ENCODE data around the gene AIP. TPM values are rescaled to one million over a fixed set of nuclear protein-coding genes. Genes with fewer than 3 reads are reported as not detected.

The AIP gene
- total and polyA plus RNA-seq, 3 donors from 2014 or later: 34.6 to 61.7 (median 60.7) TPM

DNA sequence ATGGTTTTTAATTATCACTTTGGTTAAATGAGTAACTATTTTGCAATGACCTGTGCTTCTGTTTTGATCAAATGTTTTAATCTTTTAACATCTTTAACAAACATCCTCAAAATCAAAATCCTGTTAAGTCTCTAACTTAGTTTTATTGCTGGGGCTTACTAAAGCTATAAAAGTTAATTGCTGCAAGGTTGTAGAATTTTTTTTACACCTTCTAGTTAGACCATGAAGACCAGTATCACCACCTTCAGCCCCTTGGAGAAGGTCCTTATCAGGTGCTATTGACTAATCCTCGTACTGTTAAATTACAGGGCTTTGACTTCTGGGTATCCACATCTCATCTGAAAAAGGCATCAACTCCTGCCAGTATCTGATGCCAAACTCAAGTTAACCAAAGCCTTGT lies 52.7 kb downstream of the AIP start:
- H3K4me3 ChIP-seq: no peak overlapping the region
- WGBS, 2 donors: 85 to 94% methylated on average over 1 of the region's 1 CpG
- TF ChIP-seq, protein P1, sequence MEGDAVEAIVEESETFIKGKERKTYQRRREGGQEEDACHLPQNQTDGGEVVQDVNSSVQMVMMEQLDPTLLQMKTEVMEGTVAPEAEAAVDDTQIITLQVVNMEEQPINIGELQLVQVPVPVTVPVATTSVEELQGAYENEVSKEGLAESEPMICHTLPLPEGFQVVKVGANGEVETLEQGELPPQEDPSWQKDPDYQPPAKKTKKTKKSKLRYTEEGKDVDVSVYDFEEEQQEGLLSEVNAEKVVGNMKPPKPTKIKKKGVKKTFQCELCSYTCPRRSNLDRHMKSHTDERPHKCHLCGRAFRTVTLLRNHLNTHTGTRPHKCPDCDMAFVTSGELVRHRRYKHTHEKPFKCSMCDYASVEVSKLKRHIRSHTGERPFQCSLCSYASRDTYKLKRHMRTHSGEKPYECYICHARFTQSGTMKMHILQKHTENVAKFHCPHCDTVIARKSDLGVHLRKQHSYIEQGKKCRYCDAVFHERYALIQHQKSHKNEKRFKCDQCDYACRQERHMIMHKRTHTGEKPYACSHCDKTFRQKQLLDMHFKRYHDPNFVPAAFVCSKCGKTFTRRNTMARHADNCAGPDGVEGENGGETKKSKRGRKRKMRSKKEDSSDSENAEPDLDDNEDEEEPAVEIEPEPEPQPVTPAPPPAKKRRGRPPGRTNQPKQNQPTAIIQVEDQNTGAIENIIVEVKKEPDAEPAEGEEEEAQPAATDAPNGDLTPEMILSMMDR (IDR thresholded peaks at IDR 0.05): no peak
- TF ChIP-seq POLR2A (IDR thresholded peaks at IDR 0.05): no peak

DNA sequence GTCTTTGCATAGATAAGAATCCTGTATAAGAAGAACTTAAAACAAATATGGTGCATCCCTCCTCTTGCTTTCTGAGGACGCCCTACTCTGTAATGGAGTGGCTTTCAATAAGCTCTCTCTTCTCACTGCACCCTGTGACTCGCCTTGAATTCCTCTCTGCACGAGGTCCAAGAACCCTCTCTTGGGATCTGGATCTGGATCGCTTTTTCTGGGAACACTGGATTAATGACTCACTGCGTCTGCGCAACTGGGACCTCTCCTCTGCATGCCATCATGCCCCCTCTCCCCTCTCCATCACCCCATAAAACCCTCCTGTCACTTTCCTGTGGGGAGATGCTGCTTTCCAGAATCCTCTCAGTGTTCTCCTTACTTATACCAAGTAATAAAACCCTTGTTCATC lies 55.5 kb downstream of the AIP start:
- no peak for TF ChIP-seq POLR2A (IDR thresholded peaks at IDR 0.05)
- TF ChIP-seq, protein P1 (IDR thresholded peaks at IDR 0.05): no peak
- no peak for DNase-seq
- Histone ChIP-seq H3K27ac (no peak overlapping the region), H3K27me3 (no peaks in the 10 kb centered on the region), H3K4me1 (no peaks in the 10 kb centered on the region), H3K4me3 (no peak overlapping the region), H3K9me3 (no peaks in the 10 kb centered on the region), H3K36me3 (ENCODE audit: low read depth, missing control alignments) (no peaks in the 10 kb centered on the region)
- intact Hi-C loops (cut with DNase I; ENCODE audit: low total_unique reads): no loop called here
- WGBS, 2 donors: 76% methylated on average over 6 of the region's 6 CpGs

More for the DNA sequence above, 52.7 kb downstream of the AIP start:
- Histone ChIP-seq H3K27ac (no peak overlapping the region), H3K27me3 (no peaks in the 10 kb centered on the region), H3K4me1 (no peaks in the 10 kb centered on the region), H3K9me3 (no peaks in the 10 kb centered on the region), H3K36me3 (ENCODE audit: low read depth, missing control alignments) (no peaks in the 10 kb centered on the region)
- no peak for DNase-seq
- intact Hi-C loops (cut with DNase I; ENCODE audit: low total_unique reads): no loop called here

DNA sequence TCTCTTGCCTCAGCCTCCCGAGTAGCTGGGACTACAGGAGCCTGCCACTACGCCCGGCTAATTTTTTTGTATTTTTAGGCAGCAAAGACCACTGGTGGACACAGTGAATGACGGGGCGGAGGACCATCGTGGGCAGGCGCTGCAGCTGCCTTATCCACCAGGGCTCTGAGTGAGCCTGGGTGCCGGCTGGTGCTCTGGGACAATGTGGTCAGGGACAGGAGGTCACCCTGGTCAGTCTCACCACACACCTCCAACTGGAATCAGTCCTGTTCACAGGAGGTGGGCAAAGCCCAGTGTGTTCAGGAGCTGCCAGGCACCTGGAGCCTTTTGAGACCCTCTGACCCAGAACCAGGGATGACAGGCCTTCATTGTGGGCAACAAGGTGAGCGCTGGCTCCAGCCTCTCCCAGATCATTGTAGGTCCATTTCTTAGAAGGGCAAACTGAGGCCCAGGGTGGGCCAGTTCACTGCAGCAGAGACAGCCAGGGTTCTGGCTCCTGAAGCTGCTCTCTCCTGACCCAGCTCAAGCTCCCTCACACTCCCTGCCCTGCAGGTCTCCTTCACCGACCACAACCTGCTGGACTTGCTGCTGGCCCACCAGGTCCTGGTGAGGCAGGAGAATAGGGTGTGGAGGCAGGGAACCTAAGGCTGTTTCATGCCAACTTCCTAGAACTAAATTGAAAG lies 56.1 kb downstream of the AIP start:
- Histone ChIP-seq H3K36me3 (ENCODE audit: low read depth, missing control alignments) (no peaks in the 10 kb centered on the region), H3K27ac (no peak overlapping the region), H3K9me3 (no peaks in the 10 kb centered on the region), H3K4me3 (no peak overlapping the region), H3K4me1 (no peaks in the 10 kb centered on the region), H3K27me3 (no peaks in the 10 kb centered on the region)
- WGBS, 2 donors: 90 to 94% methylated on average over 9 to 10 of the region's 10 CpGs
- no peak for DNase-seq
- TF ChIP-seq, protein P1 (IDR thresholded peaks at IDR 0.05): no peak
- TF ChIP-seq POLR2A (IDR thresholded peaks at IDR 0.05): no peak
- intact Hi-C loops (cut with DNase I; ENCODE audit: low total_unique reads): no loop called here

DNA sequence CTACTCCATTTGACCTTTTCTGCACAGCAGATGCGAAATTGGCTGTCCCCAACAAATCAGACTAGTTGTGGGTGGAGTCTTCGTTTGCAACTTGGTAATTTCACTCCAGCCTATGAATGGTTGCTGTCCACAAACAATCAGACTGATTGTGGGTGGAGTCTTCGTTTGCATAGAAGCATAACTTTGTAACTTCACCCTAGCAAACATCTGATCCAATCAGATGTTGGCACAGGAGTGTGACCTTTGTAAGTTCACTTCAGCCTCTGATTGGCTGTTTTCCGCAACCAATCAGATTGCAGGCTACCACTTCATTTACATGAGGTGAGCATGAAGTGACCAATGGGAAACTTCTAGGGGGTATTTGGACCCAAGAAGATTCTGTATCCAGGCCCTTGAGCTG lies 56.7 kb downstream of the AIP start:
- H3K4me3 ChIP-seq: no peak overlapping the region
- H3K36me3 ChIP-seq (ENCODE audit: low read depth, missing control alignments): no peaks in the 10 kb centered on the region
- 82 to 86% methylated on average over 4 of the region's 4 CpGs for WGBS, 2 donors
- H3K27me3 ChIP-seq: no peaks in the 10 kb centered on the region
- TF ChIP-seq POLR2A (IDR thresholded peaks at IDR 0.05): no peak
- TF ChIP-seq, protein P1 (IDR thresholded peaks at IDR 0.05): no peak
- intact Hi-C loops (cut with DNase I; ENCODE audit: low total_unique reads): no loop called here
- no peaks in the 10 kb centered on the region for H3K4me1 ChIP-seq
- peak; percentile 54 for DNase-seq
- no peak overlapping the region for H3K27ac ChIP-seq
- H3K9me3 ChIP-seq: no peaks in the 10 kb centered on the region

Small RNAs within 50 kb of the gene (microRNA-seq; reads per million reads assigned to microRNA genes)
- 0.69 to 0.70 reads per million in 2 donors for gene MIR6752 (ENCODE audit: borderline number of aligned reads in 2 of 2, borderline replicate concordance in 1 of 2)

Small RNAs within 50 kb of the gene (small RNA-seq; reads per million reads assigned to genes)
- gene MIR6752: 0 reads per million in 2 donors

Other genes starting within 250 kb of the AIP start
- 10 to 100 TPM; 64.3 to 87.6 TPM for gene GRK2, start 216.6 kb upstream of the AIP start, total RNA-seq
- 45.6 TPM for gene GRK2, start 216.6 kb upstream of the AIP start, polyA plus RNA-seq (ENCODE audit: insufficient read depth, low read depth, low replicate concordance)
- 10 to 100 TPM; 66.2 to 73.3 TPM for gene ANKRD13D, start 193.7 kb upstream of the AIP start, total RNA-seq
- gene ANKRD13D, start 193.7 kb upstream of the AIP start, polyA plus RNA-seq (ENCODE audit: insufficient read depth, low read depth, low replicate concordance): 32.8 TPM
- gene SSH3, start 179.5 kb upstream of the AIP start, total RNA-seq: 1 to 10 TPM; 6.9 to 9.8 TPM
- 8.6 TPM for gene SSH3, start 179.5 kb upstream of the AIP start, polyA plus RNA-seq (ENCODE audit: insufficient read depth, low read depth, low replicate concordance)
- gene POLD4, start 129.5 kb upstream of the AIP start, total RNA-seq: 10 to 100 TPM; 53.8 to 59.1 TPM
- gene POLD4, start 129.5 kb upstream of the AIP start, polyA plus RNA-seq (ENCODE audit: insufficient read depth, low read depth, low replicate concordance): 54.6 TPM
- 1 to 10 TPM; 3.7 to 6.8 TPM for gene CLCF1, start 109.4 kb upstream of the AIP start, total RNA-seq
- gene CLCF1, start 109.4 kb upstream of the AIP start, polyA plus RNA-seq (ENCODE audit: insufficient read depth, low read depth, low replicate concordance): 2.7 TPM
- gene RAD9A, start 91.0 kb upstream of the AIP start, total RNA-seq: 10 to 100 TPM; 35.8 to 46.2 TPM
- 25.7 TPM for gene RAD9A, start 91.0 kb upstream of the AIP start, polyA plus RNA-seq (ENCODE audit: insufficient read depth, low read depth, low replicate concordance)
- gene PPP1CA, start 81.2 kb upstream of the AIP start, total RNA-seq: 100 to 1,000 TPM; 100 to 129 TPM
- 79.7 TPM for gene PPP1CA, start 81.2 kb upstream of the AIP start, polyA plus RNA-seq (ENCODE audit: insufficient read depth, low read depth, low replicate concordance)
- 1 to 10 TPM; 1.8 to 3.8 TPM for gene TBC1D10C, start 78.9 kb upstream of the AIP start, total RNA-seq
- 3.3 TPM for gene TBC1D10C, start 78.9 kb upstream of the AIP start, polyA plus RNA-seq (ENCODE audit: insufficient read depth, low read depth, low replicate concordance)
- 1 to 10 TPM in 1 of 2 donors, under 1 TPM in 1; 0.74 to 1.3 TPM for gene CARNS1, start 67.3 kb upstream of the AIP start, total RNA-seq
- gene CARNS1, start 67.3 kb upstream of the AIP start, polyA plus RNA-seq (ENCODE audit: insufficient read depth, low read depth, low replicate concordance): 1.6 TPM
- gene RPS6KB2, start 54.5 kb upstream of the AIP start, total RNA-seq: 10 to 100 TPM; 46.5 to 47.4 TPM
- gene RPS6KB2, start 54.5 kb upstream of the AIP start, polyA plus RNA-seq (ENCODE audit: insufficient read depth, low read depth, low replicate concordance): 30.1 TPM
- gene PTPRCAP, start 45.3 kb upstream of the AIP start, total RNA-seq: 1 to 10 TPM; 3.1 to 5.2 TPM
- gene PTPRCAP, start 45.3 kb upstream of the AIP start, polyA plus RNA-seq (ENCODE audit: insufficient read depth, low read depth, low replicate concordance): 5.6 TPM
- gene CORO1B, start 39.5 kb upstream of the AIP start, total RNA-seq: 10 to 100 TPM; 34.6 to 48.6 TPM
- gene CORO1B, start 39.5 kb upstream of the AIP start, polyA plus RNA-seq (ENCODE audit: insufficient read depth, low read depth, low replicate concordance): 34.3 TPM
- not detected for gene GPR152, start 30.3 kb upstream of the AIP start, total RNA-seq
- not detected for gene GPR152, start 30.3 kb upstream of the AIP start, polyA plus RNA-seq (ENCODE audit: insufficient read depth, low read depth, low replicate concordance)
- gene CABP4, start 27.7 kb upstream of the AIP start, total RNA-seq: 1 to 10 TPM in 1 of 2 donors, under 1 TPM in 1; 0.87 to 1.2 TPM
- 0.98 TPM for gene CABP4, start 27.7 kb upstream of the AIP start, polyA plus RNA-seq (ENCODE audit: insufficient read depth, low read depth, low replicate concordance)
- gene TMEM134, start 13.8 kb upstream of the AIP start, total RNA-seq: 100 to 1,000 TPM; 126 to 149 TPM
- gene TMEM134, start 13.8 kb upstream of the AIP start, polyA plus RNA-seq (ENCODE audit: insufficient read depth, low read depth, low replicate concordance): 97.5 TPM
- 10 to 100 TPM; 15.5 to 23.5 TPM for gene PITPNM1, start 22.3 kb downstream of the AIP start, total RNA-seq
- 19.6 TPM for gene PITPNM1, start 22.3 kb downstream of the AIP start, polyA plus RNA-seq (ENCODE audit: insufficient read depth, low read depth, low replicate concordance)
- 10 to 100 TPM; 26.4 to 38.0 TPM for gene CDK2AP2, start 25.1 kb downstream of the AIP start, total RNA-seq
- 20.9 TPM for gene CDK2AP2, start 25.1 kb downstream of the AIP start, polyA plus RNA-seq (ENCODE audit: insufficient read depth, low read depth, low replicate concordance)
- gene CABP2, start 40.4 kb downstream of the AIP start, total RNA-seq: not detected
- not detected for gene CABP2, start 40.4 kb downstream of the AIP start, polyA plus RNA-seq (ENCODE audit: insufficient read depth, low read depth, low replicate concordance)
- gene GSTP1, start 100.8 kb downstream of the AIP start, total RNA-seq: 100 to 1,000 TPM; 117 to 201 TPM
- gene GSTP1, start 100.8 kb downstream of the AIP start, polyA plus RNA-seq (ENCODE audit: insufficient read depth, low read depth, low replicate concordance): 211 TPM
- 100 to 1,000 TPM; 312 to 369 TPM for gene NDUFV1, start 123.9 kb downstream of the AIP start, total RNA-seq
- 187 TPM for gene NDUFV1, start 123.9 kb downstream of the AIP start, polyA plus RNA-seq (ENCODE audit: insufficient read depth, low read depth, low replicate concordance)
- gene NUDT8, start 146.9 kb downstream of the AIP start, total RNA-seq: 1 to 10 TPM; 6.2 to 7.0 TPM
- 4.0 TPM for gene NUDT8, start 146.9 kb downstream of the AIP start, polyA plus RNA-seq (ENCODE audit: insufficient read depth, low read depth, low replicate concordance)
- gene TBX10, start 156.7 kb downstream of the AIP start, total RNA-seq: under 1 TPM in 1 of 2 donors, not detected in 1; 0.50 TPM
- gene TBX10, start 156.7 kb downstream of the AIP start, polyA plus RNA-seq (ENCODE audit: insufficient read depth, low read depth, low replicate concordance): not detected
- under 1 TPM in 1 of 2 donors, not detected in 1; 0.50 TPM for gene ACY3, start 167.7 kb downstream of the AIP start, total RNA-seq
- gene ACY3, start 167.7 kb downstream of the AIP start, polyA plus RNA-seq (ENCODE audit: insufficient read depth, low read depth, low replicate concordance): 0.66 TPM
- under 1 TPM in 1 of 2 donors, not detected in 1; 0.19 TPM for gene ALDH3B2, start 191.6 kb downstream of the AIP start, total RNA-seq
- not detected for gene ALDH3B2, start 191.6 kb downstream of the AIP start, polyA plus RNA-seq (ENCODE audit: insufficient read depth, low read depth, low replicate concordance)

All from testis (tissue), 3 donors.